Natural killer cell (primary cell): ENCODE data around the gene CHRNB4. TPM values are rescaled to one million over a fixed set of nuclear protein-coding genes. Genes with fewer than 3 reads are reported as not detected.
A peak's percentile ranks its signal among the peaks of the same experiment; 100 is the strongest.

Experiments
- ATAC-seq, 3 donors: fragments of 150-1000 bp in 2 of 3; fragments of 200-7000 bp in 1 of 3; cut with Tn5 transposase; 1 replicate in 1 of 3; 2 replicates in 2 of 3; pipeline ENCODE4 v1.10.0; 2021; ENCODE audit warnings: mild to moderate bottlenecking in 2 of 3, moderate library complexity in 2 of 3
- DNase-seq, 2 donors: peaks; one replicate each; pipeline versions ENCODE4 v3.0.0 to v3.0.0-alpha.2; 2013 to 2021; ENCODE audit warnings: mixed read lengths in 1 of 2
- H3K27ac ChIP-seq: one replicate; pipeline ENCODE4 v1.5.1; 2013; ENCODE audit warnings: mild to moderate bottlenecking, low read length
- H3K27me3 ChIP-seq: one replicate; pipeline ENCODE4 v1.6.1; 2013; ENCODE audit warnings: low read length; ENCODE audit not compliant: control insufficient read depth, insufficient read depth
- H3K36me3 ChIP-seq: one replicate; pipeline ENCODE4 v1.6.1; 2013; ENCODE audit warnings: low read length; ENCODE audit not compliant: control insufficient read depth, insufficient read depth
- H3K4me1 ChIP-seq: one replicate; pipeline ENCODE4 v1.6.1; 2013; ENCODE audit warnings: low read length; ENCODE audit not compliant: control insufficient read depth, insufficient read depth
- H3K4me3 ChIP-seq: one replicate; pipeline ENCODE4 v1.5.1; 2013; ENCODE audit warnings: low read length
- H3K9me3 ChIP-seq: one replicate; pipeline ENCODE4 v1.6.1; 2013; ENCODE audit warnings: low read length; ENCODE audit not compliant: control insufficient read depth, insufficient read depth
- H3K27ac Mint-ChIP-seq, 2 donors: one replicate each; pipeline ENCODE4 v1.8.0; 2022; ENCODE audit warnings: mild to moderate bottlenecking in 2 of 2, mixed read lengths in 2 of 2, moderate library complexity in 1 of 2
- H3K27me3 Mint-ChIP-seq, 2 donors: one replicate each; pipeline ENCODE4 v1.8.0; 2022; ENCODE audit warnings: low read depth in 2 of 2, mixed read lengths in 2 of 2
- H3K36me3 Mint-ChIP-seq: one replicate; pipeline ENCODE4 v1.8.0; 2022; ENCODE audit warnings: mixed read lengths
- H3K4me1 Mint-ChIP-seq, 2 donors: one replicate each; pipeline ENCODE4 v1.8.0; 2022; ENCODE audit warnings: mixed read lengths in 2 of 2
- H3K4me3 Mint-ChIP-seq: one replicate; pipeline ENCODE4 v1.8.0; 2022; ENCODE audit warnings: mild to moderate bottlenecking, moderate library complexity, mixed read lengths
- H3K9me3 Mint-ChIP-seq, 2 donors: one replicate each; pipeline ENCODE4 v1.8.0; 2022; ENCODE audit warnings: mixed read lengths in 2 of 2
- CTCF ChIP-seq: fragments of 200-600 bp; IDR thresholded peaks from one replicate; pipeline ENCODE4 v1.8.0; 2022; ENCODE audit warnings: antibody characterized with exemption
- WGBS: methylation state at CpG from one replicate; pipeline ENCODE4 v1.1.7; 2013; ENCODE audit warnings: missing lambda C conversion rate; ENCODE audit not compliant: insufficient coverage; 5-methylcytosine and 5-hydroxymethylcytosine counted together
- intact Hi-C: fragments of 100-400 bp; cut with micrococcal nuclease; formaldehyde crosslinking; loops from one replicate; pipeline ENCODE4 v1.14.2; 2022
- total RNA-seq, 4 donors: library from RNA; stranded (reverse); fragments of 120-200 nt in 1 of 4; gene quantifications; one replicate each; pipeline versions ENCODE4 v1.2.3 to v1.2.4, GENCODE V29; 2013 to 2022

Gene CHRNB4
- total RNA-seq, 3 donors from 2014 or later (not counting 1 experiment from before 2014, with no cell fraction given): not detected

GRCh38 chr15:78617516-78617915 is 23.5 kb downstream of the CHRNB4 start:
- Mint-ChIP-seq H3K4me1 (no peaks in the 10 kb centered on the region), H3K27ac (no peak overlapping the region), H3K4me3 (no peak overlapping the region), H3K36me3 (no peaks in the 10 kb centered on the region), H3K9me3 (no peaks in the 10 kb centered on the region), H3K27me3 (peaks cover 21 to 32% of the 10 kb centered on the region in 2 donors)
- TF ChIP-seq CTCF: no peak
- Histone ChIP-seq H3K4me1 (no peaks in the 10 kb centered on the region), H3K4me3 (no peak overlapping the region), H3K36me3 (no peaks in the 10 kb centered on the region), H3K9me3 (no peaks in the 10 kb centered on the region), H3K27ac (no peak overlapping the region), H3K27me3 (peaks cover 10% of the 10 kb centered on the region)
- ATAC-seq (no peak), DNase-seq (no peak)
- intact Hi-C loops: no loop called here
- WGBS: 93% methylated on average over 4 of the region's 5 CpGs

GRCh38 chr15:78617076-78617475 is 23.9 kb downstream of the CHRNB4 start:
- intact Hi-C loops: no loop called here

GRCh38 chr15:78616506-78616905 is 24.5 kb downstream of the CHRNB4 start:
- DNase-seq (no peak), ATAC-seq (no peak)
- intact Hi-C loops: no loop called here
- Histone ChIP-seq H3K4me3 (no peak overlapping the region), H3K4me1 (no peaks in the 10 kb centered on the region), H3K27ac (no peak overlapping the region), H3K27me3 (peaks cover 7% of the 10 kb centered on the region), H3K9me3 (no peaks in the 10 kb centered on the region), H3K36me3 (no peaks in the 10 kb centered on the region)
- TF ChIP-seq CTCF: no peak
- Mint-ChIP-seq H3K4me1 (no peaks in the 10 kb centered on the region), H3K9me3 (no peaks in the 10 kb centered on the region), H3K36me3 (no peaks in the 10 kb centered on the region), H3K4me3 (no peak overlapping the region), H3K27ac (no peak overlapping the region), H3K27me3 (peaks cover 11 to 23% of the 10 kb centered on the region in 2 donors)
- 90% methylated on average over 2 of the region's 2 CpGs for WGBS

More at GRCh38 chr15:78617076-78617475, 23.9 kb downstream of the CHRNB4 start:
- TF ChIP-seq CTCF: no peak
- H3K27ac ChIP-seq: no peak overlapping the region
- no peaks in the 10 kb centered on the region for H3K36me3 ChIP-seq
- no peak overlapping the region for H3K4me3 ChIP-seq
- DNase-seq (no peak), ATAC-seq (no peak)
- no peaks in the 10 kb centered on the region for H3K9me3 ChIP-seq
- H3K27me3 ChIP-seq: peaks cover 8% of the 10 kb centered on the region
- no peaks in the 10 kb centered on the region for H3K9me3 Mint-ChIP-seq
- no peaks in the 10 kb centered on the region for H3K36me3 Mint-ChIP-seq
- no peaks in the 10 kb centered on the region for H3K4me1 ChIP-seq
- H3K4me1 Mint-ChIP-seq: no peaks in the 10 kb centered on the region
- no peak overlapping the region for H3K27ac Mint-ChIP-seq
- H3K27me3 Mint-ChIP-seq: peaks cover 16 to 27% of the 10 kb centered on the region in 2 donors
- WGBS: 77% methylated on average over 6 of the region's 7 CpGs
- H3K4me3 Mint-ChIP-seq: no peak overlapping the region

- peaks cover 7% of the 10 kb centered on the region for H3K27me3 ChIP-seq
- H3K27ac ChIP-seq: no peak overlapping the region
- TF ChIP-seq CTCF: no peak
- H3K9me3 ChIP-seq: no peaks in the 10 kb centered on the region
- no peak overlapping the region for H3K4me3 Mint-ChIP-seq
- no peaks in the 10 kb centered on the region for H3K4me1 Mint-ChIP-seq
- 90% methylated on average over 3 of the region's 3 CpGs for WGBS
- H3K27me3 Mint-ChIP-seq: peaks cover 10 to 20% of the 10 kb centered on the region in 2 donors
- no peaks in the 10 kb centered on the region for H3K36me3 ChIP-seq
- H3K27ac Mint-ChIP-seq: no peak overlapping the region
- intact Hi-C loops: no loop called here
- no peaks in the 10 kb centered on the region for H3K4me1 ChIP-seq
- H3K4me3 ChIP-seq: no peak overlapping the region
- H3K9me3 Mint-ChIP-seq: no peaks in the 10 kb centered on the region
- peak in 1 of 3 donors; percentile 27 for ATAC-seq
- DNase-seq: no peak
- no peaks in the 10 kb centered on the region for H3K36me3 Mint-ChIP-seq
Observed at GRCh38 chr15:78615151-78615589, 25.8 kb downstream of the CHRNB4 start.
